ENCODE data around the gene DLL1.

Gene DLL1

DNA sequence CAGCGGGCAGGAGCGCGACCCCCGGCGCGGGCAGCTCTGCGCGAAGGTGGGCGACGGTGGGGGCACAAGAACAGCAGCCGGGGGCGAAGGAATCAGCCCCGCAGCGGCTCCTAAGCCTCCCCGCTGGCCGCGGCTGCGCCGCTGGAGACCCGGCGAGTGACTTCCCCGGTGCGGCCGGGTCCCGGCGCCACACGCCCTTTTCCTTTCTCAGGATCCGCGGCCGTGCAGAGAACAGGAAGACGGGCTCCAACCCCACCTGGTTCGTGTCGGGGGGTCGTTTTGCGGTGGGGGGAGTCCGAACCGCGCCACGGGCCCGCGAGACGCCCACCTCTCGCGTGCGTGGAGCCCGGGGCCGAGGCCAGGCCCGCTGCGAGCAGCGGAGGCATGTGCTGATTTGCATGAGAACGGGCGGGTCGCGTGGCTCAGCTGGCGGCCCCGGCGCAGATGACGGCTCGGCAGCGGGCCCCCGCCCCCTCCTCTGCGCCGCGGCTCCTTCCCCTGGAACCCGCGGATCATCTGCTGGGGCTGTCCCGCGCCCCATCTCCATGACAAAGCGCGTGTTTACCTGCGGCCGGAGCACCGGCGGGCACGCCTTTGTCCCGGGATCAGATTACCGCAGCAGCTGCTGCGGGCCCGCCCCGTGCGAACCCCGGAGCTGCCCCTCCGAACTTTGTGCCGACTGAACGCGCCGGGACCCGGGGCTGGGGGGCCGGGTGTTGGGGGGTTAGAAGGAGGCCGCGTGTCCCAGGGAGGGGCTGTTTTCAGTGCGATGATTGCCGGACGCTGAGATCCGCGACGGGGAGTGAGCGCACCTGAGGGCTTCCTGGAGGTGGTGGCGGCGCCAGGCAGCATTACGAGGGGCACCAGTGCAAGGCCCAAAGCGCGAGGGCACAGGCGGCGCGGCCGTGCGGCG is 4.9 kb upstream of the DLL1 start:
- DNase-seq (ENCODE audit: low read depth) = no peak

DNA sequence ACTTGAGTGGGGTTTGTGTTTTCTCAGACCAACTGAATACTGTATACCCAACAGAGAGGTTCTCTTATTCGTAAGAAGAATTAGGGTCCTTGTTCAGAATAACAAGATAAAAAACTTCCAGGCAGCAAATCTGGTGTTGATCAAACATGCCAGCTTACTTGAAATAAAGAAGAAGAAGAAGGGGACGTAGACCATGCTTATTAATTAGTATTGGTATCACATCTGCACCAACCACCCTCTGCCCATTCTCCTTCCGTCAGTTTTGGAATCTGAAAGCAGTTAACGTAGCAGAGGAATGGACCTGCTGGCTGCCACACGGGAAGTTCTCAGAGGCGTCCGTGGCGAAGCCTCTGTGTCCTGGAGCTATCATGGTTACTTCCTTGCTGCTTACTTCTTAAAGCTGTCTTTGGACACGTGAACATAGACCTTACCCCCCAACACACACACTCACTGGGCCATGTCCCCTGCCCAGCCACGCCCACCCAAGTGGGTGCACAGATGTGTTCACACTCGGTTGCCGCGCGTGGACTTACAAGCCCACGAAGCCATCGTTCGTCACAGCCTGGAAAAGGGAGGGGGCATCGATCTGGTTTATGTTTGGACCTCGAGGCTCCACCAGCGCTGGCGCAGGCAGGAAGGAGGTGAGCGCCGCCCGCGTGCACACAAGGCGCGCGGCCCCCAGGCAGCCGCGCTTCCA is 4.1 kb upstream of the DLL1 start:
- no peak for DNase-seq (ENCODE audit: low read depth)

GRCh38 chr6:170294298-170294730 is 3.4 kb upstream of the DLL1 start:
- no peak for DNase-seq (ENCODE audit: low read depth)

DNA sequence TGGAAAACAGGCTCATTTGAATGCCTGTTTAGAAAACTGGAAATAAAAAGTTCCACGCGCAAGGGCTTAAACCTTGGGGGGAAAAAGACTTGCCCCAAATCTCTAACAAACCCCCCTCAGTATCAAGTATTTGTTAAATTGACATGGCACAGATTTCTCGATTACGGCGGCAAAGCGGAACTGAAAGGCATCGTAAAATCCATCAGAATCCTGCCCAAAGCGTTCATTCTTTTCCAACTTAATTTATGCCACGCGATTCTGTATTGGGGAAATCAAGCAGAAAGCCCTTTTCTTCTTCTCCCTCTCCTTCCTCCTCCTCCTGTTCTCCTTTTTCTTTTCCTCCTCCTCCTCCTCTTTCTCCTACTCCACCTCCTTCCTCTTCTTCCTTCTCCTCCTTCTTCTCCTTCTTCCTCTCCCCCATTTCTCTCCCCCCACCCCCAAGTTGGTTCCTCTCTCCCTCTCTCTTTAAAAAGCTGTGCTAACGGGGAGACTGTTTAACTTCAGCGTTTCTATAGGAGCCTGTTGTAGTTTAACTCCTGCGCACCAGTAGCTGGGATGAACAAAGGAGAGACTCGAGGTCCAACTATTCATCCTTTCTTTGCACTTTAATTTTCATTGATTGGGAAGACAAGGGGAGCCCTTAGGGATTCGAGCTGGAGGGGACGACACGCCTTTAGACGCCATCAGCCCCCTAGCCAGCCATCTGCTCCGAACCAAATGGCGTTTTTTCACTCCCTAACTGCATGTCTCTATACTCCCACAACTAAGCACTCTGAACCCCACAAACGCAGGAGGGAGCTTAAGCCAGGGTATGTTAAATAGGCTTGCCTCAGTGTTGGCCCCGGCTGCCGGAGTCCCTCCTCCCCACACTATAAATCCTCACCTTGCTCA is 2.7 kb upstream of the DLL1 start:
- DNase-seq (ENCODE audit: low read depth) = no peak

DNA sequence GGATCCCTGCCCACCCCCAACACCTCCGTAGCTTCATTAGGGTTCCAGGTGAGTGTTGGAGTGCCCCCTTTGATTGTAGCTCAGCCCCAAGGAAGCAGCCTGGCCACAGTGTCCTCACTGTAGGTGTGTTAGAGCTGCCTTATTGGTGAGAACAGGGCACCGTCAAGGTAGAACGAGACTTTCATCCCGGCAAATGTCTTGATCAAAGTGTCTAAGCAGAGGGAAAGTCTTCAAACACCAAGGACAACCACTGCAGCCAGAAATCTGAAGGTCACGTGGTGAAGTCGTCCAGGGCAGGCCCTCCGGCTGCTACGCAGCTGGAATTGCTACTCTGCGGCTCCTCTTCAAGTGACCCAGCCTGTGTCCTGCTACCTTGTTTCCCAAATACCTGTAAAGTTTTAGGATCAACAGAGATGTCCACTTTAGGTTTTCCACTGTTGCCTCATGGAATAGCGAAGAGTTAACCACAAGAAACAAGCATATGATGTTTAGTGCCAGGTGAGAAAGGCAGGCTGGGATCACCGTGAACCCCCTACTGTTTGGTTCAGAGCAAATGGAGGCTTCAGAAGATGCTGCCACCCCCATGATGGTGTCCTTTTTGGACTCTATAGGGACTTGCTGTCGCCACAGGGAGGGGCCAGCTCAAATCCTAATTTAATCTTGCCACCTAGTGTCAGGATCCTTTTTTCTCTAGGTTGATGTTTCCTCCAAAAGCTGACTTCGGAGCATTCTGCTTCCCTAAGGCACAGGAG is 1.7 kb upstream of the DLL1 start:
- DNase-seq (ENCODE audit: low read depth) = no peak

GRCh38 chr6:170292111-170292406 is 1.2 kb upstream of the DLL1 start:
- DNase-seq (ENCODE audit: low read depth) = no peak

- DNase-seq (ENCODE audit: low read depth) = peak; percentile 34
Measured at GRCh38 chr6:170291271-170292110, 613 bp upstream of the DLL1 start.

GRCh38 chr6:170289951-170290295 is 955 bp downstream of the DLL1 start:
- DNase-seq (ENCODE audit: low read depth) = no peak

- no peak for DNase-seq (ENCODE audit: low read depth)
Measured at GRCh38 chr6:170289180-170289931, 1.5 kb downstream of the DLL1 start.

GRCh38 chr6:170288852-170289179 is 2.1 kb downstream of the DLL1 start:
- no peak for DNase-seq (ENCODE audit: low read depth)

- no peak for DNase-seq (ENCODE audit: low read depth)
Measured at GRCh38 chr6:170288091-170288631, 2.7 kb downstream of the DLL1 start.

DNA sequence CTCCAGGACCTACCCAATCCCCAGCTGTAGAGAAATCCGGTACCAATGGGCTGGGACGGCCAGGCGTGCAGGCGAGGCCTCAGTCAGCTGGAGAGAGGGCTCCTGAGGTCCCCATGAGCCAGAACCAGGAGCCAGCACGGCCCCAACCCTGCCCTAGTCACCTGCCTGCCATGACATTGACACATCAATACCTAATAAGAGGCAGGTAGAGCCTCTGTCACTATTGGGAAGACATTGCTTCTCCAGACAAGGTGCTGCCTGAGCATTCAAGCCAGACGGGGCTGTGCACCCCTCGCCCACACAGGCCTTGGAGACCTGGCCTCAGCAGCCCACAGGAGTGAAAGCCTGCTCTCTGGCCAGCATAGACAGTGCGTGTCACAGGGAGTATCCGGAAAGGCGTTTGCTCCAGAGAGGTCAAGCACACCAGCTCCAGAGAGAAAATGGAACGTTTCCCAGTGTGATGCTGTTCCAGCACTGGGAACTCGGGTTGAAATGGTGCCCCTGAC is 3.5 kb downstream of the DLL1 start:
- DNase-seq (ENCODE audit: low read depth) = no peak

DNA sequence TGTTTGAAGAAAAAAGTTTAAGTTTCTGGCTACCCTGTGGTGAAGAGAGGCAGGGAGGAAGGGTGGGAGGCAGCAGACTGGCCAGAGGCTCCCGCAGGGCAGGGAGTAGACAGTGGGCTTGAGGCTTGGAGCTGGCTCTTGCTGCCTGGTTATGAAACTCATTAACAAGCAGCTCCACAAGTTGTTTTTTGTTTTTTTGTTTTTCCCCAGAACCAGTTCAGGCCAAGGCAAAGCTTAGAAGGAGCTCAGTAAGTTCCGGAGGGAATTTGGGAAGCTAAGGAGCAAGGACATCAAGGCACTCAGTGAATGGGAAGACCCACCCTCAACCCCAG is 4.0 kb downstream of the DLL1 start:
- no peak for DNase-seq (ENCODE audit: low read depth)

- no peak for DNase-seq (ENCODE audit: low read depth)
Measured at GRCh38 chr6:170286246-170286933, 4.5 kb downstream of the DLL1 start.

DNA sequence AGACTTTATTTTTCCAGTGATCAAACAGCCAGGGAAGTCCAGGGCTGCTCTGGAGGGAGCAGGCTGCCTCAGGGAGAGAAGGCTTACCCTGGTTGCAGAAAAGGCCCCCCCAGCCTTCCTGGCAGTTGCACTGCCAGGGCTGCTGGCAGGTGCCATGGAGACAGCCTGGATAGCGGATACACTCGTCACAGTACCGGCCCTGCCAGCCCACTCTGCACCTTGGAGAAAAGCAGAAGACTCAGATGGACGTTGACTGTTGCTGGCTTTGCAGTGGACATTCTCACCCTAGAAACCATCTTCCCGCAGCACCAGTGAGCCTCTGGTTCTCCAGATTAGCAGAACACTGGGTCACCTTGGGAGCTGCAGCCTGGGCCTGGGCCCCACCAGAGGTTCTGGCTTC is 5.4 kb downstream of the DLL1 start:
- no peak for DNase-seq (ENCODE audit: low read depth)

- no peak for DNase-seq (ENCODE audit: low read depth)
Measured at GRCh38 chr6:170284866-170285469, 5.9 kb downstream of the DLL1 start.

GRCh38 chr6:170284126-170284773 is 6.6 kb downstream of the DLL1 start:
- DNase-seq (ENCODE audit: low read depth) = no peak

Measured in stimulated activated CD8-positive, alpha-beta memory T cell treated with anti-CD3 and anti-CD28 coated beads, Interleukin-12 subunit alpha, Interleukin-12 subunit beta, amount 100 ng/mL, for 1 hour (primary cell).